SK-N-MC (cell line): ENCODE measurements around the gene LRIG1.

Experiments
- EZH2 ChIP-seq: fragments of 200-600 bp; sonication (generic); IDR thresholded peaks from one replicate; pipeline ENCODE4 v1.6.1; 2017; ENCODE audit warnings: antibody characterized with exemption
- POLR2AphosphoS5 ChIP-seq: IDR thresholded peaks from 2 replicates; pipeline ENCODE4 v1.6.1; 2012; ENCODE audit warnings: mild to moderate bottlenecking, low read depth, low read length, borderline replicate concordance

GRCh38 chr3:66353039-66353438, 147.8 kb downstream of the LRIG1 start:
- TF ChIP-seq EZH2 = no peak
- no peak for TF ChIP-seq POLR2AphosphoS5
